Measurements from ENCODE around the gene NAPSA. TPM values are rescaled to one million over a fixed set of nuclear protein-coding genes. Genes with fewer than 3 reads are reported as not detected.

Gene NAPSA
- total RNA-seq, 4 donors from 2014 or later, result 0.46 to 3.4 (median 1.5) TPM

- peaks cover 11 to 17% of the 10 kb centered on the region in 2 donors for H3K4me1 ChIP-seq
- H3K4me3 ChIP-seq (replicated peaks in 1 of 3), result no peak overlapping the region
- intact Hi-C loops (cut with DNase I), result no loop called here
- H3K9me3 ChIP-seq, result no peaks in the 10 kb centered on the region
- no peak for DNase-seq
- H3K27ac ChIP-seq, result no peak overlapping the region
- H3K36me3 ChIP-seq, result peaks cover 0 to 8% of the 10 kb centered on the region in 2 donors
- TF ChIP-seq, protein P1, sequence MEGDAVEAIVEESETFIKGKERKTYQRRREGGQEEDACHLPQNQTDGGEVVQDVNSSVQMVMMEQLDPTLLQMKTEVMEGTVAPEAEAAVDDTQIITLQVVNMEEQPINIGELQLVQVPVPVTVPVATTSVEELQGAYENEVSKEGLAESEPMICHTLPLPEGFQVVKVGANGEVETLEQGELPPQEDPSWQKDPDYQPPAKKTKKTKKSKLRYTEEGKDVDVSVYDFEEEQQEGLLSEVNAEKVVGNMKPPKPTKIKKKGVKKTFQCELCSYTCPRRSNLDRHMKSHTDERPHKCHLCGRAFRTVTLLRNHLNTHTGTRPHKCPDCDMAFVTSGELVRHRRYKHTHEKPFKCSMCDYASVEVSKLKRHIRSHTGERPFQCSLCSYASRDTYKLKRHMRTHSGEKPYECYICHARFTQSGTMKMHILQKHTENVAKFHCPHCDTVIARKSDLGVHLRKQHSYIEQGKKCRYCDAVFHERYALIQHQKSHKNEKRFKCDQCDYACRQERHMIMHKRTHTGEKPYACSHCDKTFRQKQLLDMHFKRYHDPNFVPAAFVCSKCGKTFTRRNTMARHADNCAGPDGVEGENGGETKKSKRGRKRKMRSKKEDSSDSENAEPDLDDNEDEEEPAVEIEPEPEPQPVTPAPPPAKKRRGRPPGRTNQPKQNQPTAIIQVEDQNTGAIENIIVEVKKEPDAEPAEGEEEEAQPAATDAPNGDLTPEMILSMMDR (IDR thresholded peaks at IDR 0.05), result no peak
- TF ChIP-seq POLR2A (IDR thresholded peaks at IDR 0.05), result no peak
- 90 to 97% methylated on average over 3 to 4 of the region's 4 CpGs for WGBS, 2 donors
- H3K27me3 ChIP-seq, result no peaks in the 10 kb centered on the region
Measured at GRCh38 chr19:50321831-50322230, 43.6 kb downstream of the NAPSA start.

- intact Hi-C loops (cut with DNase I), result no loop called here
- no peak overlapping the region for H3K27ac ChIP-seq
- no peak for TF ChIP-seq POLR2A (IDR thresholded peaks at IDR 0.05)
- TF ChIP-seq, protein P1 (IDR thresholded peaks at IDR 0.05), result no peak
- no peak overlapping the region for H3K4me3 ChIP-seq (replicated peaks in 1 of 3)
- WGBS, 2 donors, result 90 to 92% methylated on average over 20 of the region's 20 CpGs
- H3K4me1 ChIP-seq, result peaks cover 0 to 7% of the 10 kb centered on the region in 2 donors
- no peak for DNase-seq
- peaks cover 0 to 8% of the 10 kb centered on the region in 2 donors for H3K36me3 ChIP-seq
- no peaks in the 10 kb centered on the region for H3K9me3 ChIP-seq
- H3K27me3 ChIP-seq, result no peaks in the 10 kb centered on the region
Measured at GRCh38 chr19:50320596-50320995, 44.8 kb downstream of the NAPSA start.

- TF ChIP-seq POLR2A (IDR thresholded peaks at IDR 0.05), result no peak
- TF ChIP-seq, protein P1 (IDR thresholded peaks at IDR 0.05), result no peak
- no peak overlapping the region for H3K4me3 ChIP-seq (replicated peaks in 1 of 3)
- WGBS, 2 donors, result 92 to 95% methylated on average over 12 of the region's 12 CpGs
- peaks cover 0 to 8% of the 10 kb centered on the region in 2 donors for H3K36me3 ChIP-seq
- H3K27me3 ChIP-seq, result no peaks in the 10 kb centered on the region
- H3K9me3 ChIP-seq, result no peaks in the 10 kb centered on the region
- intact Hi-C loops (cut with DNase I), result no loop called here
- H3K4me1 ChIP-seq, result peaks cover 0 to 3% of the 10 kb centered on the region in 2 donors
- DNase-seq, result no peak
- H3K27ac ChIP-seq, result no peak overlapping the region
Measured at GRCh38 chr19:50320051-50320450, 45.4 kb downstream of the NAPSA start.

DNA sequence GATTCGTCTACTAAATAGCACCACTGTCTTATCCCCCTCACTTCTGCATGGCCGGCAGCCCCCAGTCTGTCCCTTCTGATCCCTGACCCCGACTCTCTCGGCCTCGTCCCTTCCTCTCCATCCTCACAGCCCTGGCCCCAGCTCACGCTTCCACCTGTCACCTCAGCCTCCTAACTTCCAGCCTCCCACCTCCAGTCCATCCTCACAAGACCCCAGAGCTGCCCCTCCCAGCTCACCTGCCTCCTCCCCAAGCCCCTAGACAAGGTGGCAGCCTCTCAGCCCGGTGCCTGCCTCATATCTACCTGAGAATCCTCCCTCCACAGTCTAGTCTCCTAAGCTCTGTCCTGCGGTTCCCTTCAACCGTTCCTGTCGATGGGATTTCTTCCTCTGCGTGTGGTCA lies 46.3 kb downstream of the NAPSA start:
- H3K9me3 ChIP-seq, result no peaks in the 10 kb centered on the region
- H3K36me3 ChIP-seq, result peaks cover 0 to 8% of the 10 kb centered on the region in 2 donors
- H3K27ac ChIP-seq, result no peak overlapping the region
- peaks cover 0 to 11% of the 10 kb centered on the region in 2 donors for H3K4me1 ChIP-seq
- intact Hi-C loops (cut with DNase I), result no loop called here
- DNase-seq, result no peak
- H3K4me3 ChIP-seq (replicated peaks in 1 of 3), result no peak overlapping the region
- 90 to 91% methylated on average over 11 of the region's 11 CpGs for WGBS, 2 donors
- TF ChIP-seq, protein P1 (IDR thresholded peaks at IDR 0.05), result no peak
- no peak for TF ChIP-seq POLR2A (IDR thresholded peaks at IDR 0.05)
- no peaks in the 10 kb centered on the region for H3K27me3 ChIP-seq

DNA sequence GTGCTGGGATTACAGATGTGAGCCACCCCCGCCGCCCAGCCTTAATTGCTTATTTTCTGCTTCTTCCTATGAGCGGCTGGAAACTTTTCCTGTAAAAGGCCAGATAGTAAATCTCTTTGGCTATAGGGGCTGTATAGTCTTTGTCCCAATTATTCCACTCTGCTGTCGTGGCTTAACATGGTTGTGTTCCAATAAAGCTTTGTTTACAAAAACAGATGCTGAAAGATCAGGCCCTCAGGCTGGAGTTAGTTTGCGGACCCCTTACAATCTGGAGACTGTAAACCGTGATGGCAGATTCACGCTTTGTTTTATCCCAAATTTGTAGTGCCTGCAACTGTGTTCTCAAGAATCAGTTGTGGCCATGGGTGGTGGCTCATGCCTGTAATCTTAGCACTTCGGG lies 47.0 kb downstream of the NAPSA start:
- Histone ChIP-seq H3K4me3 (replicated peaks in 1 of 3) (no peak overlapping the region), H3K27ac (no peak overlapping the region), H3K9me3 (no peaks in the 10 kb centered on the region), H3K27me3 (no peaks in the 10 kb centered on the region), H3K4me1 (peaks cover 3 to 18% of the 10 kb centered on the region in 2 donors), H3K36me3 (peaks cover 0 to 4% of the 10 kb centered on the region in 2 donors)
- TF ChIP-seq, protein P1 (IDR thresholded peaks at IDR 0.05), result no peak
- TF ChIP-seq POLR2A (IDR thresholded peaks at IDR 0.05), result no peak
- intact Hi-C loops (cut with DNase I), result no loop called here
- no peak for DNase-seq
- 92 to 95% methylated on average over 8 of the region's 8 CpGs for WGBS, 2 donors
